HepG2 (cell line): ENCODE data around the gene KLF6. TPM values are rescaled to one million over a fixed set of nuclear protein-coding genes. Genes with fewer than 3 reads are reported as not detected.

Experiments
- AHR ChIP-seq: IDR thresholded peaks from 2 replicates; pipeline ENCODE4 v1.6.1; 2018; ENCODE audit warnings: missing genetic modification reagents, missing compliant biosample characterization
- CEBPB ChIP-seq: IDR thresholded peaks from 2 replicates; pipeline ENCODE4 v1.6.1; 2011; ENCODE audit warnings: low read depth, low read length, improper control_type of control experiment, borderline replicate concordance
- CREBL2 ChIP-seq: sonication (generic); formaldehyde crosslinking; IDR thresholded peaks from 2 replicates; pipeline ENCODE4 v1.8.1; 2023; ENCODE audit warnings: missing genetic modification reagents, mild to moderate bottlenecking, borderline replicate concordance
- FUBP1 ChIP-seq: sonication (generic); formaldehyde crosslinking; IDR thresholded peaks from 2 replicates; pipeline ENCODE4 v1.5.1; 2020; ENCODE audit warnings: missing genetic modification reagents, mild to moderate bottlenecking, borderline replicate concordance
- GABPA ChIP-seq, 2 experiments: IDR thresholded peaks; 2 replicates each; pipeline ENCODE4 v1.6.1; 2011 to 2016; ENCODE audit warnings: low read depth in 2 of 2, low read length in 1 of 2, missing biosample characterization in 1 of 2, missing genetic modification characterization in 1 of 2
- GRHL1 ChIP-seq: sonication (generic); formaldehyde crosslinking; conservative IDR thresholded peaks from 2 replicates; pipeline ENCODE4 v1.8.0; 2022; ENCODE audit warnings: missing genetic modification reagents
- JUNB ChIP-seq: sonication (generic); formaldehyde crosslinking; IDR thresholded peaks from 2 replicates; pipeline ENCODE4 v1.8.0; 2022; ENCODE audit warnings: missing genetic modification reagents, mild to moderate bottlenecking, borderline replicate concordance
- KDM2A ChIP-seq: sonication (generic); formaldehyde crosslinking; IDR thresholded peaks from 2 replicates; pipeline ENCODE4 v1.4.0; 2020; ENCODE audit warnings: low read depth, missing genetic modification reagents, borderline replicate concordance
- MED8 ChIP-seq: sonication (generic); formaldehyde crosslinking; IDR thresholded peaks from 2 replicates; pipeline ENCODE4 v1.8.1; 2023; ENCODE audit warnings: mild to moderate bottlenecking, missing genetic modification reagents; ENCODE audit not compliant: insufficient replicate concordance
- ZBTB14 ChIP-seq: sonication (generic); formaldehyde crosslinking; IDR thresholded peaks from 2 replicates; pipeline ENCODE4 v1.4.0; 2020; ENCODE audit warnings: missing genetic modification reagents
- ZBTB33 ChIP-seq: sonication (generic); formaldehyde crosslinking; IDR thresholded peaks from 2 replicates; pipeline ENCODE4 v1.4.0; 2020; ENCODE audit warnings: missing genetic modification reagents
- ZC3H13 ChIP-seq: sonication (generic); formaldehyde crosslinking; IDR thresholded peaks from 2 replicates; pipeline ENCODE4 v1.8.1; 2023; ENCODE audit warnings: mild to moderate bottlenecking, missing genetic modification reagents, moderate library complexity
- ZNF205 ChIP-seq: IDR thresholded peaks from 2 replicates; pipeline ENCODE4 v1.6.1; 2018; ENCODE audit warnings: missing biosample characterization, missing genetic modification reagents
- ZNF3 ChIP-seq: IDR thresholded peaks from 2 replicates; pipeline ENCODE4 v1.7.0; 2017; ENCODE audit warnings: inconsistent platforms
- ZNF430 ChIP-seq: sonication (generic); formaldehyde crosslinking; IDR thresholded peaks from 2 replicates; pipeline ENCODE4 v1.9.0; 2021; ENCODE audit warnings: mild to moderate bottlenecking, missing genetic modification reagents
- ZNF550 ChIP-seq: sonication (generic); formaldehyde crosslinking; IDR thresholded peaks from 2 replicates; pipeline ENCODE4 v1.4.0; 2020; ENCODE audit warnings: mild to moderate bottlenecking, missing genetic modification reagents, borderline replicate concordance
- ZNF552 ChIP-seq: sonication (generic); formaldehyde crosslinking; IDR thresholded peaks from 2 replicates; pipeline ENCODE4 v1.9.0; 2022; ENCODE audit warnings: missing genetic modification reagents, mild to moderate bottlenecking, borderline replicate concordance
- ZNF704 ChIP-seq: sonication (generic); formaldehyde crosslinking; IDR thresholded peaks from 2 replicates; pipeline ENCODE4 v1.8.1; 2023; ENCODE audit warnings: mild to moderate bottlenecking, inconsistent platforms, moderate library complexity, missing genetic modification reagents, borderline replicate concordance
- ZNF75D ChIP-seq: sonication (generic); formaldehyde crosslinking; IDR thresholded peaks from 2 replicates; pipeline ENCODE4 v1.8.1; 2023; ENCODE audit warnings: missing genetic modification reagents, mild to moderate bottlenecking, borderline replicate concordance
- ZNF784 ChIP-seq: sonication (generic); formaldehyde crosslinking; IDR thresholded peaks from 2 replicates; pipeline ENCODE4 v1.5.1; 2020; ENCODE audit warnings: missing genetic modification reagents, mild to moderate bottlenecking, borderline replicate concordance
- ZNF883 ChIP-seq: sonication (generic); formaldehyde crosslinking; IDR thresholded peaks from 2 replicates; pipeline ENCODE4 v1.5.1; 2020; ENCODE audit warnings: mild to moderate bottlenecking, missing genetic modification reagents; ENCODE audit errors: not compliant biosample characterization
- polyA plus RNA-seq, 8 experiments: library from polyadenylated mRNA; depleted of rRNA in 3 of 8; stranded (reverse) in 7 of 8; unstranded in 1 of 8; fragments of >200 nt; fragmentation: Illumina TruSeq in 4 of 8; extraction: Trizol in 4 of 8; gene quantifications; 2 replicates each; pipeline versions ENCODE4 v1.2.1 to v1.2.3, GENCODE V29; 2011 to 2016; ENCODE audit warnings: low read depth in 4 of 8, missing spikeins in 1 of 8, mixed read lengths in 1 of 8; ENCODE audit not compliant: insufficient read depth in 1 of 8
- total RNA-seq, 5 experiments: library from RNA; depleted of rRNA; stranded (reverse); fragments of >200 nt; fragmentation: Illumina TruSeq; extraction: Trizol; gene quantifications; 2 replicates each; pipeline ENCODE4 v1.2.3, GENCODE V29; 2016; ENCODE audit warnings: low read depth in 1 of 5

Gene KLF6
- total and polyA plus RNA-seq, 2 of the 13 experiments (the other 11 are each of a cell fraction or from before 2014, with no cell fraction given): 27.0 to 71.9 TPM

GRCh38 chr10:3825244-3825643 lies 40.2 kb upstream of the KLF6 start (continued):
- TF ChIP-seq FUBP1 (CRISPR knock-in tag): no peak
- TF ChIP-seq JUNB: no peak
- no peak for TF ChIP-seq ZNF205 (CRISPR knock-in tag)
- TF ChIP-seq ZNF883 (CRISPR knock-in tag): no peak
- no peak for TF ChIP-seq ZNF552 (CRISPR knock-in tag)
- TF ChIP-seq ZNF704 (CRISPR knock-in tag): no peak
- no peak for TF ChIP-seq ZBTB14 (CRISPR knock-in tag)
- TF ChIP-seq GRHL1: no peak
- no peak for TF ChIP-seq AHR (CRISPR knock-in tag)
- TF ChIP-seq KDM2A (CRISPR knock-in tag): no peak
- TF ChIP-seq CEBPB: peak; percentile 49; the same call in 1 of the 2 replicates
- TF ChIP-seq ZC3H13: no peak
- TF ChIP-seq GABPA (IDR thresholded peaks at IDR 0.05; ENCODE audit: low read depth, low read length): no peak
- TF ChIP-seq GABPA (CRISPR knock-in tag; IDR thresholded peaks at IDR 0.05; ENCODE audit: low read depth): no peak
- no peak for TF ChIP-seq ZNF430 (CRISPR knock-in tag)
- TF ChIP-seq ZNF3: no peak
- no peak for TF ChIP-seq ZNF550
- TF ChIP-seq CREBL2 (CRISPR knock-in tag): no peak
- no peak for TF ChIP-seq ZNF784 (CRISPR knock-in tag)
- no peak for TF ChIP-seq ZNF75D (CRISPR knock-in tag)
- TF ChIP-seq MED8: no peak
- TF ChIP-seq ZBTB33 (CRISPR knock-in tag): no peak
